Measurements from ENCODE around the gene CNKSR1. TPM values are rescaled to one million over a fixed set of nuclear protein-coding genes. Genes with fewer than 3 reads are reported as not detected.
A peak's percentile ranks its signal among the peaks of the same experiment; 100 is the strongest.

Gene CNKSR1
- total RNA-seq, 1 experiment from 2014 or later, result 0.12 TPM

DNA sequence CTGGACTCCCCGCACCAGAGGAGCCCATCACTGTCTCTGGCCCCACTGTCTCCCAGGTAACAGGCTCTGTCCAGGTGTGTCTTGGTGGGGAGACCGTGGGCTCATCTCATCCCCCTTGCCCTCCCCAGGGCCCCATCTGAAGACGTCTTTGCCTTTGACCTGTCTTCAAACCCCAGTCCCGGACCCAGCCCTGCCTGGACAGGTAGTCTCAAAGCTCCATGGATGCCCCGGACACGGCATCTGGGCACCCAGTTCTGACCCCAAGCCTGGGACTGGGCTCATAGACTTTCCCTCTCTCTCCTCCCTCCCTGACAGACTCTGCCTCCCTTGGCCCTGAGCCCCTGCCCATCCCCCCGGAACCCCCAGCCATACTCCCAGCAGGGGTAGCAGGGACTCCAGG, 6.8 kb downstream of the CNKSR1 start:
- no peak for DNase-seq (ENCODE audit: low read depth)

DNA sequence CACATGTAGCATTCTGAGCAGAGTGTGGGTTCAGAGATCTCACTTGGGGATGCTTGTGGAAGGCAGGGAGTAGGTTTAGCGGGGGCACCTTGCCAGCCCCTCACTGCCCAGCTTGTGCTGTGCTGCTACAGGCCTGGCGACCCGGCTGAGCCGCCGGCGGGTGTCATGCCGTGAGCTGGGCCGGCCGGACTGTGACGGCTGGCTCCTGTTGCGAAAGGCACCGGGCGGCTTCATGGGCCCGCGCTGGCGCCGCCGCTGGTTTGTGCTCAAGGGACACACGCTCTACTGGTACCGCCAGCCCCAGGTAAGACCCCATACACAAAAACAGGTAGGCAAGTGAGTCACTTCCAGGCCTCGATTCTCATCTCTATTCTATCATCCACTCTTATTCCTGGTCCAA, 7.6 kb downstream of the CNKSR1 start:
- no peak for DNase-seq (ENCODE audit: low read depth)

DNA sequence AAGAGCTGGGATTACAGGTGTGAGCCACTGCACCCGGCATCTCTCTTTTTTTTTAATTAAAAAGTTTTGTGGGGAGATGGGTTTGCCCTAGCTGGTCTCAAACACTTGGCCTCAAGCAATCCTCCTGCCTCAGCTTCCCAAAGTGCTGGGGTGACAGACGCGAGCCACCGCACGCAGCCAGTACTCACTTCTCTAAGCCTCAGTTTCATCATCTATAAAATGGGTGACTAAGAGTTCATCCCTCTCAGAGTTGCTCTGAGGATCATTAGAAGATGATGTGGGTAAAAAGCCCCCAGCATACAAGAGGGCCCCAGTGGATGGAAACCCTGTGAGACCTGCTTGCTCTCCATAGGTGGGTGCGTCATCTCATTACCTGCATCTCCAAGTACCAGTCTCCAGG, 10.6 kb downstream of the CNKSR1 start:
- no peak for DNase-seq (ENCODE audit: low read depth)

DNA sequence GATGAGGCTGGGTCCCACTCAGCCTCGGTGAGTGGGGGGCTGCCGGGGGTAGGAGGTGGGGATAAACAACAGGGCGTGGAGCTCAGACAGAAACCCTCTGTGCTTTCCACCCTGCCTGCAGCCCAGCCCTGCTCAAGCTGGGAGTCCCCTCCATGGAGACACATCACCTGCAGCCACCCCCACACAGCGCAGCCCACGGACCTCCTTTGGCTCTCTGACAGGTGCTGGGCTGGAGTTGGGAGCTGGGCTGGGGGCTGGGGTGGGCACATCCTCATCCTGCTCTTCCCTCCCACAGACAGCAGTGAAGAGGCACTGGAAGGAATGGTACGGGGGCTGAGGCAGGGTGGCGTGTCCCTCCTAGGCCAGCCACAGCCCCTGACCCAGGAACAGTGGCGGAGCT, 11.2 kb downstream of the CNKSR1 start:
- DNase-seq (ENCODE audit: low read depth), result no peak

DNA sequence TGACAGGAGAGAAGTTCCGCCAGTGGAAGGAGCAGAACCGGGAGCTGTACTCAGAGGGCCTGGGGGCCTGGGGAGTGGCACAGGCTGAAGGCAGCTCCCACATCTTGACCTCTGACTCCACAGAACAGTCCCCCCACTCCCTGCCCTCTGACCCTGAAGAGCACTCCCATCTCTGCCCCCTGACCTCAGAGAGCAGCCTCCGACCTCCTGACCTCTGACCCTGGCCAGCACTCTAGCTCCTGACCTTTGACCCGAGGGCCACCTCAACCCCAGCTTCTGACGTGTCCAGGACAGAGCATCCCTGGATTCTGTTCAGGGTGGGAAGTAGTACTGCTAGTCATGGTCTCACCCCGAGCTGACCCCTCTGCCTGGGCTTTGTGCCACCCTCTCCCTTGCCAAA, 12.0 kb downstream of the CNKSR1 start:
- DNase-seq (ENCODE audit: low read depth), result no peak

DNA sequence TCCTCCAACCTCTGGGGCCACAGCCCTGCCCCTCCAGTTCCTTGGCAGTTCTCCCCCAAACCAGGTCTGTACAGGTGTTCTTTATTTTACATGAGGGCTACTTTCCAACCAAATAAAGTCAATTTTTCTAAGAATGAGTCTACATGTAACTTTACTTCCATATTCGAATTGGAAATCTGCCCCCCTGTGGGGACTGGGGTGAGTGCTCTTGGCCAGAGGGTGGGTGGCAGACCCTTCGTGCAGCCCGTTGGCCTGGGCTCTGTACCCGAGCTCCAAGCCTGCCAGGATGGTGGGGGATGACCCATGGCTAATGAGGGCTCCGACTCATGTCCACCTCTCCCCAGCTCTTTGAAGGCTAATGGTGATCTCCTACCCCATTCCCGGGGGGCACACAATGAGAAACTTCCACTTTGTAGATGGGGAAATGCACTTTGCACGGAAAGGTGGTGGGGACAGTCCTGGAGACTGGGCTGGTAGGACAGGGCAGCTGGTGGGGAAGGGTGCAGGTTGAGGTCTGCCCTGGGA, 12.5 kb downstream of the CNKSR1 start:
- no peak for DNase-seq (ENCODE audit: low read depth)

DNA sequence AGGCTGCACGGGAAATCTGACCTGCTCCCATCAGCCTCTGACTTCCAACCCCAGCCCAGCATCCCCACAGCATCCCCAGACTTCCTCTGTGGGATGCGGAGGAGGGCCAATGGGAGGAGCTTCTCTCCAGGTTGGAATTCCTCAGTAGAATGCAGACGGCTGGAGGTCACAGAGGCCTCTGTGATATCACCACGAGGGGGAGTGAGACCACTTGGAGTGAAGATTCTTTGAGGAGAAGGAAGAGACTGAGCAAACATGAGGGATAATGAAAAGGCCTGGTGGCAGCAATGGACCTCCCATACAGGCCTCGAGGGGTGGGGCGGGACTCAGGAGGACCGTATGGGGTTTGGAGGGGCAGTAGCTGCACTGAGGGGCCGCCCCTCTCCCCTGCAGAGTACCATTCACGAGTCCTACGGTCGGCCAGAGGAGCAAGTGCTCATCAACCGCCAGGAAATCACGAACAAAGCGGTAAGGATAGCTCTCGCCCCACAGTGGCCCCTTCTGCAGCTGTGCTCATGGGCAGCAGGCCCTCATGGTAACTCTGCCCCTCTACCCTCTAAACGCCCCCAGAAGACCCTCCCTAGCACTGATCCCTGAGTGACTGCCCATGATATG, 13.2 kb downstream of the CNKSR1 start, which contains the start of gene CATSPER4:
TSS of gene CATSPER4 (plus strand) at position 230 of the 615 bp plus-strand sequence. CDS start at position 256, 26 bp downstream.
- DNase-seq (ENCODE audit: low read depth), result peak; percentile 40

DNA sequence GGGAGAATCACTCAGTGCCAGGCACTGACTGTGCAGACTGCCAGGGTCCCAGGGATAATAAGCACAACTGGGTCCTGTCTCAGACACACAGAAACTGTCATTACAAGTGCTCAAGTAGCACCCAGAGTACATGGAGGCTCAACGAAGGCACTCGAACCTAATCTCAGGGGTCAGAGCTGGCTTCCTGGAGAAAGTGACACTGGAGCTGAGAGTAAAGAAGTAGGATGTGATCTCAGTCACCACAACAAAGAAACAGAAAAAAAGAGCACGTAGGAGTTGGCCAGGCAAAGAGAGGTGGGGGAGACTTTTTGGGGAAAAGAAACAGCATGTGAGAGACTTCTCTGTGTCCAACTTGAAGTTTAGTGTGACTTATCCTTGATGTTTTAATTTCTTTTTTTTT, 14.4 kb downstream of the CNKSR1 start:
- no peak for DNase-seq (ENCODE audit: low read depth)

DNA sequence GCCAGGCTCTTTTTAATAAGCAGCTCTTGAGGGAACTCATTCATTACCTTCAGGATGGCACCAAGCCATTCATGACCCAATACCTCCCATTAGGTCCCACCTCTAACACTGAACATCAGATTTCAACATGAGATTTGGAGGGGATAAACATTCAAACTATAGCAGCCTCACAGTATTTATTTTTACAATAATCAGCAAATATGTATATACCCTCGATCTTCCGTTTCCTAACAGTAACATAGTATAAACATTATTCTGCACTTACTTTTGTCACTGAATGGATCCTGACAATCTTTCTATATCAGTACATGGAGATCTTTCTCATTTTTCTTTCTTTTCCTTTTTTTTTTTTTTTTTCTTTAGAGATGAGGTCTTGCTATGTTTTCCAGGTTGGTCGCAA, 18.5 kb downstream of the CNKSR1 start:
- DNase-seq (ENCODE audit: low read depth), result no peak

DNA sequence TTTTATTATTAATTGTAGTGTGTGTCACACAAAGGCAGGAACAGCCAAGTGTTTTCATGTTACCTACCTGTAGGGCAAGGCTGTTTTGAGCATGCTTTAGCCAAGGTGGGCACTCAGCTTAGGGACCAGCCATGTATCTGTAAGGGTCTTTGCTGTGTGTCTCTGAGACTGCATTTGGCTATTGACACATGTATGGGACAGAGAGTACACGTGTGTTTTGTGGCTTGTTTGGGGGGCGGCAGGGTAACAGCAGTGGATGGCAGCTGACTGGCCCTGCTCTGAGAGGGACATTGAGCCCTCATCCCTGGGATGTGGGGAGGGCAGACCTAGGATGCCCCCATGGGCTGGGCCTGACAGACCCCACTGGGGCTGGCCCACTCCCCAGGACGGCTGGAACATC, 20.0 kb downstream of the CNKSR1 start:
- no peak for DNase-seq (ENCODE audit: low read depth)

DNA sequence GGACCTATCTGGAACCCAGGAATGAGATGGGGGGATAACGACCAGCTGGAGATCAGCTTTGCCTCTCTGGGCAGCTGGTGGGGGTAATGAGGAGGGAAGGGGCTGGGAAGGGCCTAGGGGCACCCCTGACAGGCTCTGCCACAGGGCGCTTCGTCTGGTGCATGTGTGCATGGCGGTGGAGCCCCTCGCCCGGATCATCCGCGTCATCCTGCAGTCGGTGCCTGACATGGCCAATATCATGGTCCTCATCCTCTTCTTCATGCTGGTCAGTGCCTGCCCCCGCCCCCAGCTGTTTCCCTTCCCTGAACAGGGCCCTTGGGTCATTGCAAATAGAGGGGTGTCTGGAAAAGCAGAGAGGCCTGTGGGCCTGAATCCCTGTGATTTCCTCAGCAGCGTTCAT, 20.5 kb downstream of the CNKSR1 start:
- DNase-seq (ENCODE audit: low read depth), result no peak

DNA sequence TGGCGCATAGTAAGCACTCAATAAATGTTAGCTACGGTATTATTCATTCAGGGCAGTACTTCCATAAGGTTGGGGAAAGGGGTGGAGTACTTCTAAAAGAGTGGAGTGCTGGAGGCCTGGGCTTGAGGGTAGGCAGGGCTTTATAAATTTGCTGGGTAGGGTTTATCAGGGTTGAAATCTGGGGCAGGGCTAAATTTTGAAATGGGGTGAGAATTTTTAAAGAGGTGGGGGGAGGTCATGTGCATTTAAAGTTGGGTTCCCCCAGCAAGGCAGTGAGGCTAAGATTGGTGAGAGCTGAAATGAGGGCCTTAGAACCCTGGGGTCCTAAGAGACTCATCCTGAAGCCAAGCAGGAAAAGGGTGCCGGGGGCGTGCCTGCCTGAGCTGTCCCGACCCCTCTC, 23.1 kb downstream of the CNKSR1 start:
- no peak for DNase-seq (ENCODE audit: low read depth)

DNA sequence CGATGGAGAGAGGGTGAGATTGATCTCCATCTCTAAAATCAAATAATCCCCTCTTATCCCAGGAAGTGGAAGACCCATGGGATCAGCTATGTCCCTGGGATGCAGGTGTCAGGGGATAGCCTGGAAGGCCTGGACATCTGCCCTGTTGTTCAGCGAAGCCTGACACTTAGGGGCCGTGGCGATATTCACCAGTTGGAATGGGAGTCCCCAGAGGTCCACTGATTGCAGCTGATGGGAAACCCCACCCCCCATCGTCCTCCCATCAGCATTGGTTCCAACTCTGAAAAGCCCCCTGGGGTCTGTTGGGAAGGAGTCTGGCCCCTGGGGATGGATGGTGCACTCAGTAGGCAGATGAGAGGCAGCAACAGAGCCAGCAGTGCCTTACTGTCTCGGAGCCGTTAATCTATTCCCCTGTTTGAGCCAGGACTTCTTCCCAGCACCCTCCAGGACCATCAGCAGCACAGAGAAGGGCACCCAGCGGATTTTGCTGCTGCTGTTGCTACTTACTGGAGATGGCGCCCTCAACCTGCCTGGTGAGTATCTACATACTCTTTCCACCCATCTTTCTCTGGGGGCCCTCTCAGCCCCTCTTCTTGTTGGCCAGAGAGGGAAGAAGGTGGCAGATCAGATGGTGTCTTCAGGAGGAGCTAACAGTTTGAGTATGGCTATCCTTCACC, 26.5 kb downstream of the CNKSR1 start:
- no peak for DNase-seq (ENCODE audit: low read depth)

DNA sequence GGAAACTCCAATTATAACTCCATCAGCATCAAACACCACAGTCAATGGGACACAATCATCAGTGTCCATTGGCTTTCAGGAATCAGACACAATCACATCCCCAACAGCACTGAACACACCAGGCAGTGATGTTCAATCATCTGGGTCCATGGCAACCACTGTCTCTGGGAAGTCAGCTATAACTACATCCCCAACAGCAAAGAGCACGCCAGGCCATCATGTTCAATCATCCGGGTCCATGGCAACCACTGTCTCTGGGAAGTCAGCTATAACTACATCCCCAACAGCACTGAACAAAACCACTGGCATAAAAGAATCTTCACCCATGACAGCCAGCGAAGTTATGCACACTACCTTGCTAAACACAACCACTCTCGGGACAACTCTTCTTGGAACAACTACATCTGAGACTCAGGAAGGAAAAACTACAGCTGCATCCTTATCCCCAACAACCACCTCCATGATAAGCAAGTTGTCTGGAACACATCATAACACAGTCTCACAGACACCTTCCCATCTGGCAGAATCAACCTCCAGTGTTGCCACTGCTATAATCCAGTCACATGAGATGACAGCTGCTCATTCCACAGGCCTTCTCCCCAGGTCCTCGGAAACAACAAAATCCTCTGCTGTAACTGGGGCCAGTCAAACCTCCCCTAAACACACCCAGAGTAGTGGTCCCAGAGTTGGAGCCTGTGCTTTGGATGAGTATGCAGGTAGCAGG, 33.0 kb downstream of the CNKSR1 start:
- DNase-seq (ENCODE audit: low read depth), result no peak

DNA sequence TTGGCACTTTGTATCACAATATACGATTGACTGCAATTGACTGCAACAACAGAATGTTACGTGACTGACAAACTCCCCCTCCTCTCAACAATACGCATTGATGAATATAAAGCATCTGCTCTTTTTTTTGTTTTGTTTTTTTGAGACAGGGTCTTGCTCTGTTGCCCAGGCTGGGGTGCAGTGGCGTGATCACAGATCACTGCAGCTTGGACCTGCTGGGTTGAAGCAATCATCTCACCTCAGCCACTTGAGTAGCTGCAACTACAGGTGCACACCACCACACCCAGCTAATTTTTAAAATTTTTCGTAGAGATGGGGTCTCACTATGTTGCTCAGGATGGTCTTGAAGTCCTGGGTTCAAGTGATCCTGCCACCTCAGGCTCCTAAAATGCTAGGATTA, 35.4 kb downstream of the CNKSR1 start:
- no peak for DNase-seq (ENCODE audit: low read depth)

DNA sequence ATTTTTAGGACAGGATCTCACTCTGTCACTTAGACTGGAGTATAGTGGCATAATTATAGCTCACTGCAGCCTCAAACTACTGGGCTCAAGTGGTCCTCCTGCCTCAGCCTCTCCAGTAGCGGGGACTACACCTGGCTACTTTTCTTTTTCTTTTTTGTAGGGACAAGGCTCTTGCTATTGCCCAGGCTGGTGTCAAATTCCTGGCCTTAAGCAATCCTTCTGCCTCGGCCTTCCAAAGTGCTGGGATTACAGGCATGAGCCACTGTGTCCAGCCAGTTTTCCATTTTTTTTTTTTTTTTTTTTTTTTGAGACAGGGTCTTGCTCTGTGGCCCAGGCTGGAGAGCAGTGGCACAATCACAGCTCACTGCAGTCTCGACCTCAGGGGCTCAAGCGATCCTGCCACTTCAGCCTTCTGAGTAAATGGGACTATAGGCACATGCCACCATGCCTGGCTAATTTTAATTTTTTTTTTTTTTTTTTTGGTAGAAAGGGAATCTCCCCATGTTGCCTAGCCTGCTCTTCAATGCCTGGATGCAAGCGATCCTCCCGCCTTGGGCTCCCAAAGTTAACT, 36.1 kb downstream of the CNKSR1 start:
- no peak for DNase-seq (ENCODE audit: low read depth)

DNA sequence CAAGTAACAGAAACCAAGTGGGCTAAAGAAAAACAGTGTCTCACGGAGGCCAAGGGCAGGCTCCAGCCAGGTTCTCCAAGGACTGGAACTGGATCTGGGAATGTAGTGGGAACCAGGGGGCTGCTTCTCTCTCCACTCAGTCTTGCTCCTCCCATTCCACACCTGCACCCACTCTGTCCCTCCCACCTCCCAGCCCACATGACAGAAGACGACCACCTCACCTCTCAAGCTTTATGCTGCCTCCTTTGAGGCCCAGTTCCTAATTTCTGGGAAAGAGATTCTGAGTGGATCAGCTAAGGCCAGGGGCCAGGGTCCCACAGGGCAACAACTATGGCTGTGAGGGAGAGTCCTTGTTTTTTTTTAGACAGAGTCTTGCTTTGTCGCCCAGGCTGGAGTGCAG, 38.0 kb downstream of the CNKSR1 start:
- no peak for DNase-seq (ENCODE audit: low read depth)

DNA sequence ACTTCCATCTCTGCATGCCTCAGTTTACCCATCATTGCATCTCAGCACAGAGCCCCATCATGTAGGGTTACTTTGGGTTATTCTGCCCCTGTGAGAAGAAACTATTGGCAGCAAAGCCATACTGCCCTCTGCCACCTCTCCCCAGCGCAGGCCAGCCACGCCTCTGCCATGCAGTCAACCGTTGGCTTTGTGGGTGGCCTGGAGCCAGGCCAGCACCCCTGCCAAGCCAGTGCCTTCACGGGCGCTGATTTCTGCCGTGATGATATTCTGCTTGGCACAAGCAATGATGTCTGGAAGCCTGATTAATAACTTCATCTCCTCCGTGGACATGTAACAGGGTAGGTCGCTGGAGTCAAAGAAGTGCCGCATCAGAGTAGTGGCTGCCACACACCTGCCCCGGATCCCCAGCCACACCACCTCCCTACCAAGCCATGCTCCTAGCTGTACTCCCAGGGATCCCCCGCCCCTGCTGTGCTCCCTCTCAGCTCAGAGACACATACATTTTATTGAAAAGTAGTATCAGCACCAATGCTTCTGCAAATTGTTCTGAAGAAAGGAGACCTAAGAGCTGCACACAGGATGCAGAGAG, 41.7 kb downstream of the CNKSR1 start:
- no peak for DNase-seq (ENCODE audit: low read depth)

DNA sequence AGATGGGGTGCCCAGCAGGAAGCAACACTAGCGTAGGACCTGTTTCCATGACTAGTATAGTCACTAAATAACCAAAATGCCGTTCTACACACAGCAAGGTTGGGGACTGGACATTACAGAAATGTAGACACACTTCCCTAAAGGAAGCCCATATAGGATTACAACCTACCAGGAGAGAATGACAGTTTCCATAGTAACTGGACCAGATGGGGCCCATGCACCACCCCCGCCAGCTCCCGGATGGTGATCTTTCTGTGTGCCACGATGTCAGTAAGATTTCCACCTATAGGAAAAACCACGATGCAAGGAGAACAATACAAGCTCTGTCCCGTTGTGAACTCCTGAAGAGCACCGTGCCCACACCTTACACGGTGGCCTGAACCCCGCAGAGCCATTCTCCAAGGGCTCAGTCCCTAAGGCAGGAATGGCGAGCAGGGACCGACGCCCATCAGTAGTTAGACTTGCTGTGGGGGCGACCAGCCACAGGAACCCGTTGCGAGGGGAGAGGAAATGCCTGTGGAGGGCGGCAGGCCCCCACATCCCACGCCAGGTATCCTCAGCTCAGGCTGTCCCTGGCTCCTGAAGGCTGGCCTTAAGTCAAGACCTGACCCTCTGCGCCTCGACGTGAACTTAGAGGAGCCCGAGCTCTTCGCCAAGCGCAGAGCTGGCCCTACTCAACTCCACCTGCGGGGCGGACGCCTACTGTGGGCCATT, 43.1 kb downstream of the CNKSR1 start:
- DNase-seq (ENCODE audit: low read depth), result no peak

DNA sequence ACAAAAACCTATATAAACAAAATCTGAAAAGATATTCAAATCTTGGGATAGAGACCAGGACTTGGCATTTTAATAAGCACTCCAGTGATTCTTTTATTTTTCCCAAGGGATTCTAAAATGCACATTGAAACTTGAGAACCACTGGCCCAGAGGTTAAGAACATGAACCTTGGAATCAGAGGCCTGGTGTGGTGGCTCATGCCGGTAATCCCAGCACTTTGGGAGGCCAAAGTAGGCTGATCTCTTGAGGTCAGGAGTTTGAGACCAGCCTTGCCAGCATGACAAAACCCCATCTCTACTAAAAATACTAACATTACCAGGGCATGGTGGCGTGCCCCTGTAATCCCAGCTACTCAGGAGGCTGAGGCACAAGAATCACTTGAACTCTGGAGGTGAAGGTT, 43.8 kb downstream of the CNKSR1 start:
- no peak for DNase-seq (ENCODE audit: low read depth)

DNA sequence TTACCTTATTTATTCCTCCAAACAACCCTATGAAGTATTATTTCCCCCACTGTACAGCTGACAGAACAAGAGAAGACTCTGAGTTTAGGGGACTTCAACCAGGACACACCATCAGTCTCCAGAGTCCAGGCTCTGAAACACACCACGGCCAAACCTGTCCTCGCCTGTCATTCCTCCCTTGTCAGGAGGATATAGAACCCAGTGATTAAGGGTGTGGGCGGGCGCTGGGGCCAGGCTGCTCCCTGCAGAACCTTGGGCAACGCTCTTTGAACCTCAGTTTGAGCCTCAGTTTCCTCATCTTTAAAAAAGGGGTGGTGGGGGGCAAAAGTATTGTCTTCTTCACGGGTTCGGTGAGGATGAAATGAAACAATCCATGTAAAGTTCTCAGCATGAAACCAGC, 47.3 kb downstream of the CNKSR1 start:
- no peak for DNase-seq (ENCODE audit: low read depth)
